NCI-H146 (cell line): Measurements from ENCODE around the gene NTM.
A peak's percentile ranks its signal among the peaks of the same experiment; 100 is the strongest.

Experiments used
- DNase-seq: peaks from one replicate; lab custom pipeline; 2025; lab: John Stamatoyannopoulos, UW

The NTM gene

DNA sequence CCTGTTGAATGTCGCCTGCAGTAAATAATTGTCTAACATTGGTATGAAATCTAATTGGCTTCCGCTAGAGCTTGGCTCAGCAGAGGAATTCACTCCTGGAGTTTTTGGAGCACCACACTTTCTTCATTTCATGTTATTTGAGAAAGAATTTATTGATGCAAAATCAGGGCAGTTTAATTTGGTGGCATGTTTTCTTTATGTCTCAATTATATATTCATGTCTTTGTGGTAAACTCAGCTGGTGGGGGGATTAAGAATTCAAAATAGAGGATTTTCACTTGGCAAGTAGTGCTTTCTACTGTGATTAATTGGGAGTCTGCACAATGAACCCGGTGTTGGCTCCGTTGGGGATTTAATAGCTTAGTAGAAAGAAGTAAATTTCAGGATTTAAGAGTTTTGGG is 784.4 kb downstream of the NTM start:
- DNase-seq = no peak

GRCh38 chr11:132158091-132158490 is 787.7 kb downstream of the NTM start:
- DNase-seq = peak; percentile 83

- no peak for DNase-seq
Measured at GRCh38 chr11:132158696-132159095, 788.3 kb downstream of the NTM start.

DNA sequence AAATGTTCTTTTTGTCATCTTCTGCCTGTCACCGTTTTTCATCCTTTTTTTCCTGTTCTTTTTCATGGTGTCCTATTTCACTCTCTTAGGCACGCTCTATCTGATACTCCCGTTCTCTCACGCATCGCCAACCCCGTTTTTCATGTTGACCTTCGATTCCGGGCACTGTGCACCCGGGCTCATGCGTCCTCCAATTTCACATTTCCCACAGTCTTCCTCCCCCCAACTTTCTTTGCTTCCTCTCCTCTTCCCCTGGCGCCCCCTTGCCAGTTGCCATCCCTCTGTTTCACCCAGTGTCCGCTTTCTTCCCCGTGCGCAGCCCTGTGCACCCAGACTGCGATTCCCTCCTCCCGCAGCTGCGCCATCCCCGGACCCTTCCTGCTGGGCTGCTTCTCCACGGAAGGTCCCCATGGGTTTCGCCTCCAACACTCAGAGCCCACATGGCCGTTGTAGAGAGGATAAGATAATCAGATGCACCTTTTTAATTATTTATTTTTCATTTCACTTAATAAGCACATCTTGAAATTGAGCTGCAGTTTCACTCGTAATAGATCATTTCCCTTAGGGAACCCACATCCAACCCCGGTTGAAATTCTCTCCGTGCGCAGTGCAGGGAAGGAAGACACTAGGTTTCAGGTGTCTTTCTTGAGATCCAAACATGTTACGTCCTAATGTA is 791.1 kb downstream of the NTM start:
- DNase-seq = no peak

DNA sequence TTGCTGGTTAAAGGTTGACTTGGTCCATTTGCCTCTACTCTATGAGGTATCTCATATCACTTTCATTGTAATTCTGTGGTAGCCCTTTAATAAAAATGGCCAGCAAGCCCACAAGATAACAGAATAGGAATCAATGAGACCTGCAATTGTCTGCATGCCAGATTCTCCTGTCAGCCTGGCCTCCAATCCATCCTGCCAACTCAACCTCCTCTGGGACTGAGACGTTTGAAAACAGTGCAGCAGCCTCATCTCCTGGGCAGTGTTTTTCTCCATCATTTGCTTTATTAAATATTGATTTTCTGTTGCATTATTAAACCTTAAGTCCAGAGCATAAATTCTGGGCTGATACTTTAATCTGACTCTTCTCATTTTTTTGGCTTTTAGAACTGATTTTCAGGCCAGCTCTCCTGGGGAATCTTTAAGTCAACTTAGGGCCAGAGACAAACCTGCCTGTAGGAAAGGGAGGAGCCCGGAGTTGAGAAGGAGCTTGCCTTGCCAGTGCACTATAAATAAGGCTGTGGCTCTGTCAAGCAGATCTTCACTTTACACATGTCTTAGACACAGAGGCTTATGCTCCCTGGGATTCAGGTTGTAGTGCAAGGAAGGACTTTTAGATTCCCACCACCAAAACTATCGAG is 798.0 kb downstream of the NTM start:
- DNase-seq = no peak

DNA sequence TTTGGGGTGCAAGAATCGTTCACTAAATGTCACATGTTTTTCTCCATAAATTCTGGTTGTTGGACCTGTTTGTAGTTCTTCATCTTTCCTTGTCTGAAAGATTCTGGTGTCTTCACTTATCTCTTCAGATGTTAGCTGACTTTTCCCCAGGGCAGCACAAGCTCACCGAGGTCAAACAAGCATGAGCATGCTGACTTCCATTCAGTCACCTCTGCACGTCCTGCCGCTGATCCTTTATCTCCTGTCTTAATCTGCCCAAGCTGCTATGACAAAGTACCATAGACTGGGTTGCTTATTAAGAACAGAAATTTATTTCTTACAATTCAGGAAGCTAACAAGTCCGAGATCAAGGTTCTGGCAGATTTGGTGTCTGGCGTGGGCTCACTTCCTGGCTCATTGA is 800.6 kb downstream of the NTM start:
- DNase-seq = no peak

DNA sequence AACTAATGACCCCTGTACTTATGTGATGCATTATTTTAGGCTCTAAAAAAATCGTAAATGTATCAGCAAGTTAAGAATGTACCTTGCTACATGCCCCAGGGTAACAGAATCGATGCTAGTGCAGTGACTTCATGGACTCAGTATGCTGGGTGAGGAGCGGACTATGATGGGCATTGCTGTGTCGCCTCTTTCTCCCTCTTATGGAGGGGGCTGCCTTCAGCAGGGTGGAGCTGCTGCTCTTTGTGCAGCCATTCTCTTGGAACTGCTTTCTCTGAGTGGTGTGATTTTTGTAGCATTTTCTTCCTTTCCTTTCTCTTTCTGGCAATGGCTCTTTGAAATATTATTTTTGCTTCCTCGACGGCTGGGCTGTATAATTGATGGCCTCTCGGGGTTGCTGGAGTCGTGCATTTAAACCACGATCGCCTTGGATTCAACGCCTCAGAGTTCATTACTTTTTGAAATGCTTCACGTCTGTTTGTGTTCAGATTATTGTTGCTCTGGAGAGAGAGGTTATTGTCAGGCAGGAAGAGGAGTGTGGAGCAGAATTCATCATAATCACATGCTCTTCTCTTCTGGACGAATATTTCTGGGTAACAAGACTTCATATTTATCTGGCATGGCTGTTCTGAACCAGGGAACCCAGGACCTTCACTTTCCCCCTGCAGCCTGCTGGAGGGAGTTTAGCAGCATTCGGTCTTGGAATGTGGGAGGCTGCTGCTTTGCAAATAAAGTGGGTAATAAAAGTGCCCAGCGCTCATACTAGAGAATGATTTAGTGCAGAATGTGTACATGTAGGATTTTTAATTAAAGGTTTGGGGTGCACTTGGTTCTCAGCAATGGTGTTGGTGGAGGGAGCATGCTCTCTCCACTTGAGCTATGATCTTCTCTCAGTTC is 804.2 kb downstream of the NTM start:
- DNase-seq = no peak

GRCh38 chr11:132177106-132177505 is 806.7 kb downstream of the NTM start:
- DNase-seq = no peak

DNA sequence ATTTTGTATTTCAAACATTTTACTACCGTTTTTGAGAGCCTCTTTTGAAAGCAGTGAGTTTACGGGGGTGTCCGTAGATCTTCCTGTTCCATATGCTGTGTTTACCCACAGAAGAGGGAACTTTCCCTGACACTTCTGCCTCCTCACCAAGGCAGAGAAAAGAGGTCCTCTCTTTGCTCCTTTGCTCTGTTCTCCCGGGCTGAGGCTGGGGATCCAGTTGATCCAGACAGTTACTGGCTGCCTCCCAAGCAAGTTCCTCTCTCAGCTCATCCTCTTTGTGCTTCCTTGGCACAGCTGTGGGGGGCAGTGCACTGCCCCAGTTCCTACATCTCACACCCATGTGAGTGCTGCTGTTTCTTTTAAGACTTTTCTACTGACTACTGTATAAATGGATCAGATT is 813.7 kb downstream of the NTM start:
- DNase-seq = no peak

- peak; percentile 30 for DNase-seq
Measured at GRCh38 chr11:132185726-132186592, 815.5 kb downstream of the NTM start.

GRCh38 chr11:132186699-132187098 is 816.3 kb downstream of the NTM start:
- no peak for DNase-seq

- no peak for DNase-seq
Measured at GRCh38 chr11:132187386-132187785, 817.0 kb downstream of the NTM start.

DNA sequence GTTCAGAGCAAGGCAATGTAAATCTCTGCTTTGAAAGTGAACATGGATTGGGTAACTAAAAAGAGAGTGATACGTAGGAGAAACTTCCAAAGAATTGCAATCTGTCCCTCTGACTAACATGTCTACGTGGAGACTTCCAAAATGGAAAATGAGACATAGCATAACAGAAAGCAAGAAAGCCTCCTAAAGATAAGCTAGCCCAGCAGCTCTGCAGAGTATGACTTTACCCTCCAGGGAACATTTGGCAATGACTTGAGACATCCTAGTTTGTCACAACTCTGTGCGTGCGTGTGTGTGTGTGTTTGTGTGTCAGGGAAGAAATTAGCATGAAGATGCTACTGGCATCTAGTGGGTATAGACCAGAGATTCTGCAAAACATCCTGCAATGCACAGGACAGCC is 817.4 kb downstream of the NTM start:
- DNase-seq = no peak

GRCh38 chr11:132196928-132197327 is 826.5 kb downstream of the NTM start:
- DNase-seq = no peak

- no peak for DNase-seq
Measured at GRCh38 chr11:132200353-132200936, 830.0 kb downstream of the NTM start.

GRCh38 chr11:132202621-132203020 is 832.2 kb downstream of the NTM start:
- no peak for DNase-seq

- DNase-seq = no peak
Measured at GRCh38 chr11:132205006-132205405, 834.6 kb downstream of the NTM start.

DNA sequence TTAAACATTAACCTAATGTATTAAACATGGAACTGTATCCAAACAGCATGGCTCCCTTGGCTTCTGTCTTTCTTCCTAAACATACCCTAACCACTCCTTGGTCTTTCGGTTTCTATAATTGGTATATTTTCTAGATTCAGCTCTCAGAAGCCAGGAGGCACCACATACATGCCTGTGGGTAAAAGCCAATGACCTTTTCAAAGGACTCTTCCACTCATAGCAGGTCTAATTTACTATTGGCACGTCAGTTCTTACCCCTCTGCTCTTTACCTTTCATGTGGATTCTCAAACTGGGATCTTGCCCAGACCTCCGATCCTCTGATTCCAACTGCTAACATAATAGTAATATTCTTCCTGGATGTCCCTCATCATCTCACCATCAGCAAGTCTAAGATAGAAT is 835.1 kb downstream of the NTM start:
- no peak for DNase-seq

DNA sequence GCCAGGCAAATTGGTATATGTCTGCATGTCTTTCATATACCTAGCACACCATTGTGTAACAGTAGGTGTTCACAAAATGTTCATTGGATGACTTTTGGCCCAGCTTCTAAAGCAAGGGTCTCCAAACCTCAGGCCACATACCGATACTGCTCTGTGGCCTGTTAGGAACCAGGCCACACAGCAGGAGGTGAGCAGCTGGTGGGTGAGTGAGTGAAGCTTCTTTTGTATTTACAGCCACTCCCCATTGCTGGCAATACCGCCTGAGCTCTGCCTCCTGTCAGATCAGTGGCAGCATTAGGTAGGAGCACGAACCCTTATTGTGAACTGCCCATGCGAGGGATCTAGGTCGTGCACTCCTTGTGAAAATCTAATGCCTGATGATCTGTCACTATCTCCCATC is 836.6 kb downstream of the NTM start:
- no peak for DNase-seq

GRCh38 chr11:132208477-132209055 is 838.2 kb downstream of the NTM start:
- DNase-seq = peak; percentile 6

GRCh38 chr11:132211479-132211878 is 841.1 kb downstream of the NTM start:
- no peak for DNase-seq
